HEK293 (cell line): ENCODE results near the gene ARL11.

ENCODE experiments used
- BCL11A ChIP-seq: fragments of 450-650 bp; formaldehyde crosslinking; IDR thresholded peaks from 2 replicates; pipeline ENCODE4 v1.5.1; 2016; ENCODE audit warnings: low read depth, missing biosample characterization, missing genetic modification characterization
- CTCF ChIP-seq: fragments of 450-650 bp; formaldehyde crosslinking; IDR thresholded peaks from 2 replicates; pipeline ENCODE4 v1.5.1; 2016; ENCODE audit warnings: missing biosample characterization, missing genetic modification characterization
- KLF7 ChIP-seq: fragments of 450-650 bp; formaldehyde crosslinking; IDR thresholded peaks from 2 replicates; pipeline ENCODE4 v1.5.1; 2016; ENCODE audit warnings: missing biosample characterization, missing genetic modification characterization, borderline replicate concordance
- REST ChIP-seq: fragments of 450-650 bp; formaldehyde crosslinking; IDR thresholded peaks from 2 replicates; pipeline ENCODE4 v1.5.1; 2016; ENCODE audit warnings: missing biosample characterization, missing genetic modification characterization
- ZNF510 ChIP-seq: fragments of 450-650 bp; formaldehyde crosslinking; IDR thresholded peaks from 2 replicates; pipeline ENCODE4 v1.5.1; 2018; ENCODE audit warnings: mild to moderate bottlenecking, missing genetic modification characterization, missing biosample characterization; ENCODE audit not compliant: insufficient replicate concordance
- ZNF639 ChIP-seq: fragments of 450-650 bp; formaldehyde crosslinking; IDR thresholded peaks from 2 replicates; pipeline ENCODE4 v1.5.1; 2016; ENCODE audit warnings: missing biosample characterization, missing genetic modification characterization
- ZNF792 ChIP-seq: fragments of 450-650 bp; formaldehyde crosslinking; IDR thresholded peaks from 2 replicates; pipeline ENCODE4 v1.5.1; 2016; ENCODE audit warnings: missing biosample characterization, missing genetic modification characterization

- TF ChIP-seq ZNF510 (tag by site-specific recombination): no peak
- no peak for TF ChIP-seq KLF7 (tag by site-specific recombination)
- TF ChIP-seq ZNF792 (tag by site-specific recombination): no peak
- TF ChIP-seq ZNF639 (tag by site-specific recombination): no peak
- TF ChIP-seq CTCF: no peak
- no peak for TF ChIP-seq BCL11A (tag by site-specific recombination)
- no peak for TF ChIP-seq REST (tag by site-specific recombination)
Measured at GRCh38 chr13:49579501-49579900, 48.8 kb upstream of the ARL11 start.
